ENCODE results near the gene TGFBR3.

The TGFBR3 gene

DNA sequence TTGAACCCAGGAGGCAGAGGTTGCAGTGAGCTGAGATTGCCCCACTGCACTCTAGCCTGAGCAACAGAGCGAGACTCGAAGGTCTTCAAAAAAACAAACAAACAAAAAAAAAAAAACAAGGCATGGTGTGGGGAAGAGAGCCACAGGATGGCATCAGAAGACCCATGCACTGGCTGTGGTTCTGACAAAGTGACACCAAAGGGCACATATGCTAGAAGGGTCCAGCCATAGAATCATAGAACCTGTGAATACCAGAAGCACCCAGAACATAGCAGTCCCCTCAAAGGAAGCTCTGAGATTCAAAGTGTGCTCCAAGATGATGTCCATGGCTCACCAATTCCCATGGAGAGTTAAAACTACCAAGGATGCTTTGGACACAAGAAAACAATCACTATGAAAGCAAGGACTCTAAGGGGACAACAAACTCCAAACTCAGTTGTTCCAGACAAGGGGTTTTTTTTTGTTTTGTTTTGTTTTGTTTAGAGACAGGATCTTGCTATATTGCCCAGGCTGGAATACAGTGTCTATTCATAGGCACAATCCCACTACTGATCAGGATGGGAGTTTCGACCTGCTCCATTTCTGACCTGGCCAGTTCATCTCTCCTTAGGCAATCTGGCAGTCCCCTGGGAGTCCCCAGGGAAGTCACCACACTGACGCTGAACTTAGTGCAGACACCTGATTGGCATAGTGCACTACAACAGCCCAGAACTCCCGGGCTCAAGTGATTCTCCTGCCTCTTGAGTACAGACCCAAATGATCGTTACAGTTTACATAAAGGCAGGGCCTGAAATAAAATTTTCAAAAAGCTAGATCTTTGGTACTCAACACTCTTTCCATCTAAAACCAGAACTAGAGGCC lies 56.4 kb downstream of the TGFBR3 start:
- Histone ChIP-seq H3K4me2 (ENCODE audit: insufficient read depth, low read length) (no peak overlapping the region), H3K27me3 (ENCODE audit: insufficient read depth, low read length, poor library complexity) (no peaks in the 10 kb centered on the region), H3K9ac (ENCODE audit: low read depth, low read length) (no peak overlapping the region), H3K27ac (ENCODE audit: low read length) (no peak overlapping the region), H2AFZ (ENCODE audit: low read depth, low read length) (no peak overlapping the region), H3K9me3 (ENCODE audit: insufficient read depth, low read length, severe bottlenecking) (no peaks in the 10 kb centered on the region), H3K4me3 (ENCODE audit: low read depth in 1 of 2, low read length in 2 of 2) (no peak overlapping the region), H3K79me2 (ENCODE audit: insufficient read depth, low read length) (no peaks in the 10 kb centered on the region), H3K4me1 (ENCODE audit: insufficient read depth, low read length) (no peaks in the 10 kb centered on the region), H3K36me3 (ENCODE audit: insufficient read depth, low read length) (no peaks in the 10 kb centered on the region), H4K20me1 (ENCODE audit: insufficient read depth, low read length) (no peaks in the 10 kb centered on the region)
- ATAC-seq (ENCODE audit: insufficient read depth, low read depth): no peak
- no peak for TF ChIP-seq EZH2 (IDR thresholded peaks at IDR 0.05; ENCODE audit: borderline replicate concordance, low read depth, low read length, severe bottlenecking)
- TF ChIP-seq, protein P1, sequence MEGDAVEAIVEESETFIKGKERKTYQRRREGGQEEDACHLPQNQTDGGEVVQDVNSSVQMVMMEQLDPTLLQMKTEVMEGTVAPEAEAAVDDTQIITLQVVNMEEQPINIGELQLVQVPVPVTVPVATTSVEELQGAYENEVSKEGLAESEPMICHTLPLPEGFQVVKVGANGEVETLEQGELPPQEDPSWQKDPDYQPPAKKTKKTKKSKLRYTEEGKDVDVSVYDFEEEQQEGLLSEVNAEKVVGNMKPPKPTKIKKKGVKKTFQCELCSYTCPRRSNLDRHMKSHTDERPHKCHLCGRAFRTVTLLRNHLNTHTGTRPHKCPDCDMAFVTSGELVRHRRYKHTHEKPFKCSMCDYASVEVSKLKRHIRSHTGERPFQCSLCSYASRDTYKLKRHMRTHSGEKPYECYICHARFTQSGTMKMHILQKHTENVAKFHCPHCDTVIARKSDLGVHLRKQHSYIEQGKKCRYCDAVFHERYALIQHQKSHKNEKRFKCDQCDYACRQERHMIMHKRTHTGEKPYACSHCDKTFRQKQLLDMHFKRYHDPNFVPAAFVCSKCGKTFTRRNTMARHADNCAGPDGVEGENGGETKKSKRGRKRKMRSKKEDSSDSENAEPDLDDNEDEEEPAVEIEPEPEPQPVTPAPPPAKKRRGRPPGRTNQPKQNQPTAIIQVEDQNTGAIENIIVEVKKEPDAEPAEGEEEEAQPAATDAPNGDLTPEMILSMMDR (IDR thresholded peaks at IDR 0.05; ENCODE audit: borderline replicate concordance, extremely low read depth, low read length, poor library complexity, severe bottlenecking): no peak
- DNase-seq: no peak

DNA sequence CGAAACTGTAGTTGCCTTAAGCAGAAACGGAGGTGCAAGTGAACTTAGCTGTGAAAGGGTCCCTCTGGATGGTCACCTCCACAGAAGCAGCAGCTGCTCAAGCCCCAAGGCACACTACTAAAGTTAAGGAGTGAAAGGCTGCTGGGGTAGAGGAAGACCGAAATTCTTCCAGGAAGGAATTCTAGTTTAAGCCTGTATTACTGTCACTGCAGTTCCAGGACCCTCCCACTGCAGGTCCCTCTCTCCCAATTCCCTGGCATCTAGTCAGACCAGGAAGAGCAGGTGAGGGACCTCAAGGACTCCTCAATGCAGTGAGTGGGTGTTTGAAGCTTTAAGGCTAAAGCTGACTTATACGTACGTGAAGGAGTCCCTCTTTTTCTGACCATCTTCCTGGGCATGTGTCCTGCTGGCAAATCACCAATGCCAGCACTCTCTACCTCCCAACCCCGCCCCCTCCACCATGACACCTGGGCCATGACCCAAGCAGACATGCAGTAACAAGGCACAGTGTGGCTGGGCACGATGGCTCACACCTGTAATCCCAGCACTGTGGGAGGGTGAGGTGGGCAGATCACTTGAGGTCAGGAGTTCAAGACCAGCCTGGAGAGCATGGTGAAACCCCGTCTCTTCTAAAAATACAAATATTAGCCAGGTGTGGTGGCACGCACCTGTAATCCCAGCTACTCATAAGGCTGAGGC lies 57.2 kb downstream of the TGFBR3 start:
- no peaks in the 10 kb centered on the region for H3K9me3 ChIP-seq (ENCODE audit: insufficient read depth, low read length, severe bottlenecking)
- H3K27ac ChIP-seq (ENCODE audit: low read length): no peak overlapping the region
- no peaks in the 10 kb centered on the region for H3K36me3 ChIP-seq (ENCODE audit: insufficient read depth, low read length)
- DNase-seq (no peak), ATAC-seq (ENCODE audit: insufficient read depth, low read depth) (no peak)
- no peaks in the 10 kb centered on the region for H4K20me1 ChIP-seq (ENCODE audit: insufficient read depth, low read length)
- H3K79me2 ChIP-seq (ENCODE audit: insufficient read depth, low read length): no peaks in the 10 kb centered on the region
- H3K4me1 ChIP-seq (ENCODE audit: insufficient read depth, low read length): no peaks in the 10 kb centered on the region
- H3K9ac ChIP-seq (ENCODE audit: low read depth, low read length): no peak overlapping the region
- no peak overlapping the region for H3K4me3 ChIP-seq (ENCODE audit: low read depth in 1 of 2, low read length in 2 of 2)
- no peak overlapping the region for H2AFZ ChIP-seq (ENCODE audit: low read depth, low read length)
- no peaks in the 10 kb centered on the region for H3K27me3 ChIP-seq (ENCODE audit: insufficient read depth, low read length, poor library complexity)
- H3K4me2 ChIP-seq (ENCODE audit: insufficient read depth, low read length): no peak overlapping the region
- TF ChIP-seq, protein P1 (IDR thresholded peaks at IDR 0.05; ENCODE audit: borderline replicate concordance, extremely low read depth, low read length, poor library complexity, severe bottlenecking): no peak
- no peak for TF ChIP-seq EZH2 (IDR thresholded peaks at IDR 0.05; ENCODE audit: borderline replicate concordance, low read depth, low read length, severe bottlenecking)

DNA sequence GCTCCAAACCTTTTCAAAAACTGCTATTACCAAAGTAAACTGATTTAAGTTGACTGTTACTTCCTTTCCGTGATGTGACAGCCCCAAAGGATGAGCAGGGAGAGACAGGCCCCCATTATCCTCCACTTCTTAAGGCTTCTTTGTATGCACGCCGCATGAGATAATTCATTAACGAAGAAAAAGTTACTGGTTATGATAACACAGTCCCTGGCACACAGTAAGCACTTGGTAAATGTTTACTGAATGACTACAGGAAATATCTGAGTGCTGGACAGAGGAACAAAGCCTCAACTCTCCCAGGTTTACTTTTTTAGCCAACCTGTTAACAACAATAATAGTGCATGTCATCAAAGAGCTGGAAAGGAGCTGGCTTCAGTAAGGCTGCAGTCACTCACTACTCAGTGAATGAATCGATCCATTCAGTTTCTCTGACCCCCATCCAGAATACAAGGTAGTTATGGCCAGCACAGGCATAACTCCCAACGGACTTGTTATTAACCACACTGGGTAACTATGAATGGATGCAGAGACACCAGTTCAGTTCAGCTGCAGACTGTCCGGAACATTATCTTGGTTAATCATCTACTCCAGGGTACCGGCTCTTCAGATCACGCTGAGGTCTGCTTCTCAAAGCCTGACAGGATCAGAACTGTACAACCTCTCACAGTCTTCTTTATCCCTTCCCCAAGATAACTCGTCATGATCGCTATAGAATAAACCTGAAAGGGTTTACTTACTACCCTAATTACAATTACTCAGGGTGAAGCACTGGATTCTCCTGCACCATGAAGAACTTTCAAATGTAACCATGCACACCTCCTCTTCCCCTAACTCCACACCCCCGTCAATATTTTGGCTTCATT lies 58.3 kb downstream of the TGFBR3 start:
- no peak for TF ChIP-seq EZH2 (IDR thresholded peaks at IDR 0.05; ENCODE audit: borderline replicate concordance, low read depth, low read length, severe bottlenecking)
- TF ChIP-seq, protein P1 (IDR thresholded peaks at IDR 0.05; ENCODE audit: borderline replicate concordance, extremely low read depth, low read length, poor library complexity, severe bottlenecking): no peak
- Histone ChIP-seq H3K4me2 (ENCODE audit: insufficient read depth, low read length) (no peak overlapping the region), H3K27ac (ENCODE audit: low read length) (no peak overlapping the region), H3K36me3 (ENCODE audit: insufficient read depth, low read length) (no peaks in the 10 kb centered on the region), H3K27me3 (ENCODE audit: insufficient read depth, low read length, poor library complexity) (no peaks in the 10 kb centered on the region), H2AFZ (ENCODE audit: low read depth, low read length) (no peak overlapping the region), H3K4me3 (ENCODE audit: low read depth in 1 of 2, low read length in 2 of 2) (no peak overlapping the region), H3K9ac (ENCODE audit: low read depth, low read length) (no peak overlapping the region), H3K4me1 (ENCODE audit: insufficient read depth, low read length) (no peaks in the 10 kb centered on the region), H3K9me3 (ENCODE audit: insufficient read depth, low read length, severe bottlenecking) (no peaks in the 10 kb centered on the region), H3K79me2 (ENCODE audit: insufficient read depth, low read length) (no peaks in the 10 kb centered on the region), H4K20me1 (ENCODE audit: insufficient read depth, low read length) (no peaks in the 10 kb centered on the region)
- ATAC-seq (ENCODE audit: insufficient read depth, low read depth) (no peak), DNase-seq (no peak)

All from DND-41 (cell line).